DND-41 (cell line): Measurements from ENCODE around the gene SEC16A.

Experiments
- ATAC-seq: fragments of 200-7000 bp; cut with Tn5 transposase; 3 replicates; pipeline ENCODE4 v1.9.1; 2021; ENCODE audit warnings: low read depth; ENCODE audit not compliant: insufficient read depth
- DNase-seq: peaks from one replicate; pipeline ENCODE4 v3.0.0-alpha.2; 2020
- H2AFZ ChIP-seq: 2 replicates; pipeline ENCODE4 v1.6.0; 2012; ENCODE audit warnings: low read depth, low read length
- H3K27ac ChIP-seq: 2 replicates; pipeline ENCODE4 v1.5.1; 2012; ENCODE audit warnings: low read length, inconsistent platforms
- H3K27me3 ChIP-seq: fragments of 200-600 bp; sonication (generic); 2 replicates; pipeline ENCODE4 v1.6.0; 2012; ENCODE audit warnings: low read length, mild to moderate bottlenecking, inconsistent platforms; ENCODE audit not compliant: insufficient read depth, poor library complexity
- H3K36me3 ChIP-seq: 2 replicates; pipeline ENCODE4 v1.5.1; 2012; ENCODE audit warnings: low read length, inconsistent platforms; ENCODE audit not compliant: insufficient read depth
- H3K4me1 ChIP-seq: 2 replicates; pipeline ENCODE4 v1.5.1; 2012; ENCODE audit warnings: mild to moderate bottlenecking, low read length; ENCODE audit not compliant: insufficient read depth
- H3K4me2 ChIP-seq: 2 replicates; pipeline ENCODE4 v1.6.0; 2012; ENCODE audit warnings: mild to moderate bottlenecking, moderate library complexity, low read length, inconsistent platforms; ENCODE audit not compliant: insufficient read depth
- H3K4me3 ChIP-seq, 2 experiments: fragments of 200-600 bp in 1 of 2; shearing (Covaris generic) in 1 of 2; 2 replicates each; pipeline ENCODE4 v1.5.1; 2012 to 2016; ENCODE audit warnings: inconsistent platforms in 2 of 2, low read length in 2 of 2, mild to moderate bottlenecking in 2 of 2, low read depth in 1 of 2, moderate library complexity in 1 of 2
- H3K79me2 ChIP-seq: 2 replicates; pipeline ENCODE4 v1.6.0; 2012; ENCODE audit warnings: low read length, inconsistent platforms; ENCODE audit not compliant: insufficient read depth
- H3K9ac ChIP-seq: 2 replicates; pipeline ENCODE4 v1.6.0; 2012; ENCODE audit warnings: low read depth, mild to moderate bottlenecking, inconsistent platforms, low read length, moderate library complexity
- H3K9me3 ChIP-seq: 2 replicates; pipeline ENCODE4 v1.5.1; 2012; ENCODE audit warnings: low read length, moderate library complexity, mild to moderate bottlenecking, inconsistent platforms; ENCODE audit not compliant: insufficient read depth, severe bottlenecking
- H4K20me1 ChIP-seq: 2 replicates; pipeline ENCODE4 v1.6.0; 2012; ENCODE audit warnings: low read length; ENCODE audit not compliant: insufficient read depth
- CTCF ChIP-seq: IDR thresholded peaks from 2 replicates; pipeline ENCODE4 v1.5.1; 2012; ENCODE audit warnings: borderline replicate concordance, low read length, moderate library complexity, mild to moderate bottlenecking; ENCODE audit not compliant: poor library complexity, severe bottlenecking; ENCODE audit errors: extremely low read depth
- EZH2 ChIP-seq: IDR thresholded peaks from 3 replicates; pipeline ENCODE4 v1.6.1; 2012; ENCODE audit warnings: borderline replicate concordance, low read depth, mild to moderate bottlenecking, moderate library complexity, low read length, inconsistent platforms; ENCODE audit not compliant: severe bottlenecking

The SEC16A gene

GRCh38 chr9:136397643-136398042 lies 85.2 kb downstream of the SEC16A start:
- Histone ChIP-seq H3K27me3 (no peaks in the 10 kb centered on the region), H3K9me3 (no peaks in the 10 kb centered on the region), H3K36me3 (peaks cover 71% of the 10 kb centered on the region), H3K4me3 (no peak overlapping the region), H4K20me1 (peaks cover 17% of the 10 kb centered on the region), H2AFZ (no peak overlapping the region), H3K4me1 (peaks cover 27% of the 10 kb centered on the region), H3K9ac (no peak overlapping the region), H3K79me2 (peaks cover 26% of the 10 kb centered on the region), H3K4me2 (no peak overlapping the region), H3K27ac (no peak overlapping the region)
- TF ChIP-seq CTCF (no peak), EZH2 (no peak)
- DNase-seq (no peak), ATAC-seq (no peak)

GRCh38 chr9:136396219-136396515 lies 86.7 kb downstream of the SEC16A start:
- Histone ChIP-seq H3K4me2 (no peak overlapping the region), H3K79me2 (peaks cover 26% of the 10 kb centered on the region), H3K4me1 (peaks cover 27% of the 10 kb centered on the region), H3K9me3 (no peaks in the 10 kb centered on the region), H3K27me3 (no peaks in the 10 kb centered on the region), H3K9ac (no peak overlapping the region), H3K27ac (no peak overlapping the region), H4K20me1 (peaks cover 17% of the 10 kb centered on the region), H3K4me3 (no peak overlapping the region), H3K36me3 (peaks cover 69% of the 10 kb centered on the region), H2AFZ (no peak overlapping the region)
- ATAC-seq: no peak
- DNase-seq: no peak
- no peak for TF ChIP-seq EZH2

- Histone ChIP-seq H3K27ac (no peak overlapping the region), H3K9me3 (no peaks in the 10 kb centered on the region), H4K20me1 (peaks cover 17% of the 10 kb centered on the region), H3K79me2 (peaks cover 26% of the 10 kb centered on the region), H3K4me1 (peaks cover 21% of the 10 kb centered on the region), H3K4me2 (no peak overlapping the region), H3K4me3 (no peak overlapping the region), H3K36me3 (peaks cover 69% of the 10 kb centered on the region), H2AFZ (no peak overlapping the region), H3K9ac (no peak overlapping the region), H3K27me3 (no peaks in the 10 kb centered on the region)
- TF ChIP-seq CTCF (no peak), EZH2 (no peak)
- no peak for DNase-seq
- no peak for ATAC-seq
Measured at GRCh38 chr9:136395345-136396218, 87.3 kb downstream of the SEC16A start.

- no peak overlapping the region for H3K9ac ChIP-seq
Measured at GRCh38 chr9:136395020-136395340, 87.9 kb downstream of the SEC16A start.

More at GRCh38 chr9:136395020-136395340, 87.9 kb downstream of the SEC16A start:
- Histone ChIP-seq H4K20me1 (peaks cover 18% of the 10 kb centered on the region), H3K4me1 (peaks cover 16% of the 10 kb centered on the region), H3K36me3 (peaks cover 70% of the 10 kb centered on the region), H3K79me2 (peaks cover 26% of the 10 kb centered on the region), H3K27ac (no peak overlapping the region), H3K9me3 (no peaks in the 10 kb centered on the region), H2AFZ (no peak overlapping the region), H3K27me3 (no peaks in the 10 kb centered on the region), H3K4me3 (no peak overlapping the region), H3K4me2 (no peak overlapping the region)
- ATAC-seq: no peak
- no peak for TF ChIP-seq CTCF
- no peak for TF ChIP-seq EZH2
- DNase-seq: no peak
